GM12878 (cell line): ENCODE results near the gene PPOX. TPM values are rescaled to one million over a fixed set of nuclear protein-coding genes. Genes with fewer than 3 reads are reported as not detected.
A peak's percentile ranks its signal among the peaks of the same experiment; 100 is the strongest.

Source experiments
- CHD2 ChIP-seq: IDR thresholded peaks from 2 replicates; pipeline ENCODE4 v1.6.1; 2011; ENCODE audit warnings: low read depth, low read length, improper control_type of control experiment, borderline replicate concordance
- CREB1 ChIP-seq: IDR thresholded peaks from 2 replicates; pipeline ENCODE4 v1.6.1; 2012; ENCODE audit warnings: low read depth, mild to moderate bottlenecking, inconsistent platforms
- CTCF ChIP-seq, 3 experiments: IDR thresholded peaks in 2 of 3; conservative IDR thresholded peaks in 1 of 3; 2 replicates each; pipeline ENCODE4 v1.5.1; 2011; ENCODE audit warnings: low read depth in 3 of 3, low read length in 3 of 3, mild to moderate bottlenecking in 3 of 3, control low read depth in 2 of 3, moderate library complexity in 2 of 3, inconsistent platforms in 1 of 3, mixed read lengths in 1 of 3; ENCODE audit not compliant: control insufficient read depth in 2 of 3, insufficient read depth in 1 of 3; ENCODE audit errors: extremely low read depth in 1 of 3
- E2F4 ChIP-seq: IDR thresholded peaks from 2 replicates; pipeline ENCODE4 v1.6.1; 2012; ENCODE audit warnings: low read depth, low read length, improper control_type of control experiment
- E4F1 ChIP-seq: fragments of 450-650 bp; IDR thresholded peaks from 2 replicates; pipeline ENCODE4 v1.6.1; 2018; ENCODE audit warnings: borderline replicate concordance, mild to moderate bottlenecking; ENCODE audit not compliant: partially characterized antibody
- EGR1 ChIP-seq, 2 experiments: IDR thresholded peaks; 1 replicate in 1 of 2; 2 replicates in 1 of 2; pipeline ENCODE4 v1.6.1; 2011 to 2012; ENCODE audit warnings: low read depth in 2 of 2, low read length in 2 of 2, borderline replicate concordance in 1 of 2, mild to moderate bottlenecking in 1 of 2, moderate library complexity in 1 of 2
- IRF4 ChIP-seq: IDR thresholded peaks from 2 replicates; pipeline ENCODE4 v1.6.1; 2011; ENCODE audit warnings: low read depth, low read length
- MEF2A ChIP-seq: IDR thresholded peaks from 2 replicates; pipeline ENCODE4 v1.6.1; 2011; ENCODE audit warnings: low read depth, mild to moderate bottlenecking, low read length, moderate library complexity; ENCODE audit not compliant: insufficient read depth
- MEF2B ChIP-seq: fragments of 450-650 bp; IDR thresholded peaks from 2 replicates; pipeline ENCODE4 v1.6.1; 2018; ENCODE audit warnings: mild to moderate bottlenecking, moderate library complexity; ENCODE audit not compliant: partially characterized antibody, poor library complexity, severe bottlenecking
- MLLT1 ChIP-seq: fragments of 450-650 bp; IDR thresholded peaks from 2 replicates; pipeline ENCODE4 v1.6.1; 2016; ENCODE audit warnings: mild to moderate bottlenecking
- MXI1 ChIP-seq: fragments of 150-350 bp; IDR thresholded peaks from 2 replicates; pipeline ENCODE4 v1.6.1; 2011; ENCODE audit warnings: low read depth, mild to moderate bottlenecking, inconsistent platforms, low read length, improper control_type of control experiment
- RCOR1 ChIP-seq: conservative IDR thresholded peaks from 2 replicates; pipeline ENCODE4 v1.6.1; 2012; ENCODE audit warnings: low read depth, low read length, improper control_type of control experiment
- SIN3A ChIP-seq: IDR thresholded peaks from 2 replicates; pipeline ENCODE4 v1.6.1; 2012; ENCODE audit warnings: low read depth, low read length, improper control_type of control experiment
- SMC3 ChIP-seq: IDR thresholded peaks from 2 replicates; pipeline ENCODE4 v1.6.1; 2011; ENCODE audit warnings: low read length, improper control_type of control experiment, borderline replicate concordance
- STAT3 ChIP-seq: IDR thresholded peaks from 2 replicates; pipeline ENCODE4 v1.6.1; 2011; ENCODE audit warnings: low read depth, low read length, improper control_type of control experiment
- SUPT20H ChIP-seq: IDR thresholded peaks from 2 replicates; pipeline ENCODE4 v1.6.1; 2011; ENCODE audit warnings: low read depth, mild to moderate bottlenecking, low read length, moderate library complexity, borderline replicate concordance; ENCODE audit not compliant: control insufficient read depth
- ZBTB11 ChIP-seq: fragments of 450-650 bp; formaldehyde crosslinking; IDR thresholded peaks from 2 replicates; pipeline ENCODE4 v1.5.0; 2022; ENCODE audit warnings: mild to moderate bottlenecking, missing genetic modification characterization
- ZNF384 ChIP-seq: IDR thresholded peaks from 2 replicates; pipeline ENCODE4 v1.6.1; 2012; ENCODE audit warnings: low read depth, mild to moderate bottlenecking, low read length, improper control_type of control experiment, borderline replicate concordance
- ZSCAN29 ChIP-seq: fragments of 450-650 bp; IDR thresholded peaks from 2 replicates; pipeline ENCODE4 v1.6.1; 2017; ENCODE audit warnings: mild to moderate bottlenecking, moderate library complexity
- polyA plus RNA-seq, 11 experiments: library from polyadenylated mRNA; depleted of rRNA in 4 of 11; unstranded in 6 of 11; stranded (reverse) in 5 of 11; fragments of >200 nt; fragmentation: Nextera tagmentation in 4 of 11; fragmentation: Illumina TruSeq in 1 of 11; extraction: Ambion mirVana in 4 of 11; extraction: Trizol in 1 of 11; gene quantifications; 1 replicate in 1 of 11; 2 replicates in 10 of 11; pipeline versions ENCODE4 v1.2.1 to v1.2.3, GENCODE V29; 2011 to 2016; ENCODE audit warnings: inconsistent platforms in 2 of 11, missing spikeins in 2 of 11, low read depth in 1 of 11
- total RNA-seq, 4 experiments: library from RNA; depleted of rRNA in 3 of 4; stranded (reverse); fragments of >200 nt in 3 of 4; fragmentation: Illumina TruSeq in 1 of 4; extraction: Trizol in 1 of 4; gene quantifications; 2 replicates each; pipeline versions ENCODE4 v1.2.1 to v1.2.3, GENCODE V29; 2013 to 2021

The PPOX gene
- total and polyA plus RNA-seq, 10 of the 15 experiments (the other 5 are each of a cell fraction or from before 2014, with no cell fraction given) = 8.9 to 31.5 (median 20.3) TPM

GRCh38 chr1:161185282-161185682 is 19.1 kb downstream of the PPOX start (continued):
- TF ChIP-seq ZBTB11 (CRISPR knock-in tag) = no peak
- TF ChIP-seq ZSCAN29 = no peak
- peak; percentile 37 for TF ChIP-seq MLLT1
- peak in 1 of 2 experiments; percentile 65; a peak in 2 of 3 replicates for TF ChIP-seq EGR1 (IDR thresholded peaks at IDR 0.05; ENCODE audit: borderline replicate concordance in 1 of 2, low read depth in 2 of 2, low read length in 2 of 2)
- no peak for TF ChIP-seq SMC3
- no peak for TF ChIP-seq RCOR1
- peak; percentile 93 for TF ChIP-seq MEF2A
- no peak for TF ChIP-seq E2F4
- TF ChIP-seq E4F1 = no peak
- no peak for TF ChIP-seq STAT3
- TF ChIP-seq CTCF (IDR thresholded peaks at IDR 0.05 in 2 of 3, conservative IDR thresholded peaks at IDR 0.05 in 1 of 3; ENCODE audit: control insufficient read depth in 2 of 3, extremely low read depth in 1 of 3, insufficient read depth in 1 of 3, low read depth in 3 of 3, low read length in 3 of 3) = no peak
- no peak for TF ChIP-seq SUPT20H
- TF ChIP-seq CHD2 = peak; percentile 73; the same call in 1 of the 2 replicates
- peak; percentile 56 for TF ChIP-seq MEF2B
- peak; percentile 55; the same call in 1 of the 2 replicates for TF ChIP-seq IRF4
- TF ChIP-seq SIN3A = no peak
- TF ChIP-seq ZNF384 = no peak
- TF ChIP-seq MXI1 = peak; percentile 32; the same call in 1 of the 2 replicates
- peak; percentile 58; the same call in 1 of the 2 replicates for TF ChIP-seq CREB1
